ENCODE measurements around the gene LRRC2.
"Not testable (repeated sequence)": the region's sequence is repeated elsewhere in the genome, so short reads cannot be mapped to it uniquely, and the experiment has no call there.

Gene LRRC2

GRCh38 chr3:46495901-46496456 is 70.1 kb downstream of the LRRC2 start:
- DNase-seq = no peak

- DNase-seq = not testable (repeated sequence)
Observed at GRCh38 chr3:46494491-46494890, 71.6 kb downstream of the LRRC2 start.

- DNase-seq = no peak
Observed at GRCh38 chr3:46492890-46493547, 73.1 kb downstream of the LRRC2 start.

GRCh38 chr3:46491089-46492070 is 74.7 kb downstream of the LRRC2 start:
- DNase-seq = no peak

- DNase-seq = no peak
Observed at GRCh38 chr3:46490338-46491084, 75.6 kb downstream of the LRRC2 start.

- no peak for DNase-seq
Observed at GRCh38 chr3:46489875-46490274, 76.2 kb downstream of the LRRC2 start.

GRCh38 chr3:46489381-46489780 is 76.7 kb downstream of the LRRC2 start:
- DNase-seq = no peak

- peak; percentile 75 to 89 (median 89) for DNase-seq
Observed at GRCh38 chr3:46488735-46489361, 77.3 kb downstream of the LRRC2 start.

- DNase-seq = no peak
Observed at GRCh38 chr3:46485779-46486175, 80.3 kb downstream of the LRRC2 start.

- DNase-seq = no peak
Observed at GRCh38 chr3:46484911-46485778, 81.0 kb downstream of the LRRC2 start.

- DNase-seq = no peak
Observed at GRCh38 chr3:46484388-46484787, 81.7 kb downstream of the LRRC2 start.

- no peak for DNase-seq
Observed at GRCh38 chr3:46483825-46484224, 82.3 kb downstream of the LRRC2 start.

GRCh38 chr3:46482632-46483350 is 83.3 kb downstream of the LRRC2 start:
- no peak for DNase-seq

GRCh38 chr3:46481636-46482035 is 84.5 kb downstream of the LRRC2 start:
- no peak for DNase-seq

GRCh38 chr3:46480491-46481195 is 85.5 kb downstream of the LRRC2 start:
- DNase-seq = no peak

- no peak for DNase-seq
Observed at GRCh38 chr3:46479696-46480095, 86.4 kb downstream of the LRRC2 start.

GRCh38 chr3:46479021-46479420 is 87.1 kb downstream of the LRRC2 start:
- DNase-seq = no peak

- DNase-seq = no peak
Observed at GRCh38 chr3:46478341-46478740, 87.8 kb downstream of the LRRC2 start.

- DNase-seq = no peak
Observed at GRCh38 chr3:46477756-46478155, 88.3 kb downstream of the LRRC2 start.

- DNase-seq = no peak
Observed at GRCh38 chr3:46477145-46477544, 89.0 kb downstream of the LRRC2 start.
